AG04449 (cell line): ENCODE results near the gene TKTL2.

Source experiments
- CTCF ChIA-PET: fragments of 350-600 bp; formaldehyde crosslinking; extraction: SDS; loops from one replicate; lab custom pipeline; 2021; ENCODE audit warnings: antibody characterized with exemption; lab: Yijun Ruan, JAX
- POLR2A ChIA-PET: fragments of 400-600, 350-600 bp; formaldehyde crosslinking; extraction: SDS; loops from one replicate; lab custom pipeline; 2020; ENCODE audit warnings: antibody characterized with exemption, inconsistent platforms; lab: Yijun Ruan, JAX
- DNase-seq: peaks from one replicate; pipeline ENCODE4 v3.0.0-alpha.2; 2010; ENCODE audit warnings: low read depth, low spot score
- H3K4me3 ChIP-seq: 2 replicates; pipeline ENCODE4 v1.5.1; 2011; ENCODE audit warnings: low read depth, mild to moderate bottlenecking, control low read depth, low read length
- TF ChIP-seq, protein P1 (sequence below): IDR thresholded peaks from one replicate; pipeline ENCODE4 v1.5.1; 2011; ENCODE audit warnings: mild to moderate bottlenecking, moderate library complexity, low read length, control low read depth, inconsistent platforms; ENCODE audit not compliant: insufficient read depth; ENCODE audit errors: missing control alignments

TKTL2 gene, protein sequence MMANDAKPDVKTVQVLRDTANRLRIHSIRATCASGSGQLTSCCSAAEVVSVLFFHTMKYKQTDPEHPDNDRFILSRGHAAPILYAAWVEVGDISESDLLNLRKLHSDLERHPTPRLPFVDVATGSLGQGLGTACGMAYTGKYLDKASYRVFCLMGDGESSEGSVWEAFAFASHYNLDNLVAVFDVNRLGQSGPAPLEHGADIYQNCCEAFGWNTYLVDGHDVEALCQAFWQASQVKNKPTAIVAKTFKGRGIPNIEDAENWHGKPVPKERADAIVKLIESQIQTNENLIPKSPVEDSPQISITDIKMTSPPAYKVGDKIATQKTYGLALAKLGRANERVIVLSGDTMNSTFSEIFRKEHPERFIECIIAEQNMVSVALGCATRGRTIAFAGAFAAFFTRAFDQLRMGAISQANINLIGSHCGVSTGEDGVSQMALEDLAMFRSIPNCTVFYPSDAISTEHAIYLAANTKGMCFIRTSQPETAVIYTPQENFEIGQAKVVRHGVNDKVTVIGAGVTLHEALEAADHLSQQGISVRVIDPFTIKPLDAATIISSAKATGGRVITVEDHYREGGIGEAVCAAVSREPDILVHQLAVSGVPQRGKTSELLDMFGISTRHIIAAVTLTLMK

DNA sequence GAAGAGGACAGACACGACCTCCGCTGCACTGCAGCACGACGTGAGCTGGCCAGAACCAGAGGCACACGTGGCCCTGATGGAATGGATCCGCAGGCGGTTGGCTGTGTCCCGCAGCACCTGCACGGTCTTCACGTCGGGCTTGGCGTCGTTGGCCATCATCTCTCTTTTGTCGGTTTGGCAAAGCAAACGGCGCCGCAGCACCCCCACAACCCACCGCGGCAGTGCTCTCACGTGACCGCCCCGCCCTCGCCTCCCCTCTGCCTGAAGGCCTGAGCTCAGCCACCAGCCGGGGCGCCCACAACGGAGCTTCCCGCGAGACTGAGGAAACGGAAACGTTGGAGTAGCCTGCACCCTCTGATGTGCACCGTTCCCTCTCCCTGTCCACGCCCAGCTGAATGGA, at the start of gene TKTL2:
TKTL2 (minus strand) TSS at position 179 of the 400 bp plus-strand sequence; CDS start at position 159, 20 bp downstream.
- POLR2A ChIA-PET = no interaction called here
- TF ChIP-seq, protein P1, sequence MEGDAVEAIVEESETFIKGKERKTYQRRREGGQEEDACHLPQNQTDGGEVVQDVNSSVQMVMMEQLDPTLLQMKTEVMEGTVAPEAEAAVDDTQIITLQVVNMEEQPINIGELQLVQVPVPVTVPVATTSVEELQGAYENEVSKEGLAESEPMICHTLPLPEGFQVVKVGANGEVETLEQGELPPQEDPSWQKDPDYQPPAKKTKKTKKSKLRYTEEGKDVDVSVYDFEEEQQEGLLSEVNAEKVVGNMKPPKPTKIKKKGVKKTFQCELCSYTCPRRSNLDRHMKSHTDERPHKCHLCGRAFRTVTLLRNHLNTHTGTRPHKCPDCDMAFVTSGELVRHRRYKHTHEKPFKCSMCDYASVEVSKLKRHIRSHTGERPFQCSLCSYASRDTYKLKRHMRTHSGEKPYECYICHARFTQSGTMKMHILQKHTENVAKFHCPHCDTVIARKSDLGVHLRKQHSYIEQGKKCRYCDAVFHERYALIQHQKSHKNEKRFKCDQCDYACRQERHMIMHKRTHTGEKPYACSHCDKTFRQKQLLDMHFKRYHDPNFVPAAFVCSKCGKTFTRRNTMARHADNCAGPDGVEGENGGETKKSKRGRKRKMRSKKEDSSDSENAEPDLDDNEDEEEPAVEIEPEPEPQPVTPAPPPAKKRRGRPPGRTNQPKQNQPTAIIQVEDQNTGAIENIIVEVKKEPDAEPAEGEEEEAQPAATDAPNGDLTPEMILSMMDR = no peak
- no peak within 1 kb of the TSS for H3K4me3 ChIP-seq
- DNase-seq = no peak
- CTCF ChIA-PET = no interaction called here

DNA sequence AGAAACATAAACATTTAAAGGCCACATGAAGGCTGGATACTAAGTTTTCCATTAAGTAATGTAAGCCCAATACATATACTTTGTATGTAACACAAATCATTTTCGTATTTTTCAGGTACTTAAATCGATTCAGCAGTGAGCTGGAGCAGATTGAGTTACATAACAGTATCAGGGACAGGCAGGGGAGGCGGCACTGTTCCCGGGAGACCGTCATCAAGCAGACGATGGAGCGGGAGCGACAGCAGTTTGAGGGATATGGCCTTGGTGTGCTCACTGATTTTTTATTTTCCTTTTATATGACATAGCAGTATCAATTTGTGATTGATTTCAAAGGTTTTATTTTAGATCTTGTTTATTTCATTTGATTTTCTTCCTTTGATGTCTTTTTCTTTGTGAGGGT, 41.6 kb upstream of the TKTL2 start:
- CTCF ChIA-PET = no interaction called here

DNA sequence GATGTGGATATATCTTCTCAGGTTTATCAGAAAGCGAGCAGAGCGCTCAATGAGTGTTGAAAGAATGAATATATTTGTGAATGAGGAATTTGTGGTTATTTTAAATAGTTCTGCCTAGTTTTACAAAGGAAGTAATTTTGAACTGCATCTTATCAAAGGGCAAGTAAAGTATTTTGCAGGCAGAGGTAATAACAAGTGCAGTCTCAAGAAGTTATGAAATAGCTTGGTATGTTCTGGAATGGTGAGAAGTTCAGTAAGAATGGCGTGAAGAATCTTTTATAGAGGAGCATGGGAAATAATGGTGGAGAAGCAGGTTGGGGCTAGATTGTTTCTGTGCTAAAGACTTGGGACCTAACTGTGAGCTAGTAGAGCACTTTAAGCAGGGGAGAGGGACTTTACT, 31.8 kb upstream of the TKTL2 start:
- H3K4me3 ChIP-seq = no peak overlapping the region
- ChIA-PET CTCF (interaction anchor here (0.9 to 2.6 kb wide), 3 partner anchors 9 to 44 kb away, joined by 3 to 13 read pairs (median 5); no protein-coding TSS in a partner anchor), POLR2A (interaction anchor here (2.2 kb wide), 1 partner anchor 11 kb away, joined by 9 read pairs; the partner anchor contains the start of gene TMA16)
- TF ChIP-seq, protein P1 = no peak
- no peak for DNase-seq

More for the DNA sequence above, 41.6 kb upstream of the TKTL2 start:
- H3K4me3 ChIP-seq = no peak overlapping the region
- POLR2A ChIA-PET = no interaction called here
- DNase-seq = no peak
- TF ChIP-seq, protein P1 = no peak

DNA sequence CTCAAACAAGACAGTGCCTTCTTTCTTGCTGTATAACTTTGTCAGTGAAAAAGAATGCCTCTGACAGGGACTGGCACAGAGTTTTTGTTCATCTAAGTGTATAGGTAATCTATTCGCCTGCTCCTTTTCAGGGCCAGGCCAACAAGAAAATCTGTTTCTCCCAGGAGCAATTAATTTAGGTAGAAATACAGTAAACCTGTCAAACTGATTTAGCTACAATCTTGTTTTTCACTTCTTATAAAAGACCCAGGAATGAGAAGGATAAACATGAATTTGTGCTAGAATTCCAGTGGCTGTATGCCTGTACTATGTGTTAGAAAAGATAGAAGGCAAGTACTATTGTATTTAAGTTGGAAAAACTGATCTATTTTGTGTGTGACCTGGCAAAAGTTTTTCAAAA, 27.0 kb upstream of the TKTL2 start:
- DNase-seq = no peak
- H3K4me3 ChIP-seq = no peak overlapping the region
- TF ChIP-seq, protein P1 = no peak
- ChIA-PET CTCF (interaction anchor here (1.0 to 1.8 kb wide), 3 partner anchors 45 to 50 kb away, joined by 3 to 4 read pairs (median 3); no protein-coding TSS in a partner anchor), POLR2A (no interaction called here)

DNA sequence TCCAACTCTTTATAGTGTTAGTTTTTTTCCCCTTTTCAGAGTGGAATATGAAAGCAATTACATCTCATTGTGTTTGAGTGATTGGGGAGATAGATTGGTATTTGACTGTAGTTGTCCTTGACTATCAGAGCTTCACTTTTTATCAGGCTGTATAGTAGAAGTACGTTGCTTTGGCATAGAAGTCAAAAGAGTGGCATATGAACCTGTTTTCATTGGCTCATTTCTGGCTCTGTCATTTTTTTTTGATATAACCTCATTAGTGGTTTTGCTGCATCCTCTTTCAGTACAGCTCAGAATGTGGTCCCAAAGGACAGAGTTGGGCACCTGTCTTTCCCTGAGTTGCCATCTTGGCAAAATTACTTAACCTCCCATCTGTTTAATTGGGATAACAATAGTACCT, 22.3 kb upstream of the TKTL2 start:
- TF ChIP-seq, protein P1 = no peak
- ChIA-PET CTCF (interaction anchor here (0.9 to 1.3 kb wide), 3 partner anchors 10 to 52 kb away, joined by 3 to 13 read pairs (median 3); no protein-coding TSS in a partner anchor), POLR2A (no interaction called here)
- peak overlapping the region; percentile 94 for H3K4me3 ChIP-seq
- no peak for DNase-seq
